AG09309 (cell line): ENCODE measurements around the gene FIBCD1.

Source experiments
- DNase-seq: peaks from one replicate; pipeline ENCODE4 v3.0.0-alpha.2; 2010; ENCODE audit warnings: low read depth
- H3K4me3 ChIP-seq: 2 replicates; pipeline ENCODE4 v1.5.1; 2011; ENCODE audit warnings: mild to moderate bottlenecking, low read depth, low read length, moderate library complexity; ENCODE audit not compliant: control insufficient read depth
- TF ChIP-seq, protein P1 (sequence below): IDR thresholded peaks from 2 replicates; pipeline ENCODE4 v1.5.1; 2011; ENCODE audit warnings: mild to moderate bottlenecking, low read depth, low read length, inconsistent platforms; ENCODE audit not compliant: insufficient read depth, control insufficient read depth; ENCODE audit errors: missing control alignments

FIBCD1 gene

DNA sequence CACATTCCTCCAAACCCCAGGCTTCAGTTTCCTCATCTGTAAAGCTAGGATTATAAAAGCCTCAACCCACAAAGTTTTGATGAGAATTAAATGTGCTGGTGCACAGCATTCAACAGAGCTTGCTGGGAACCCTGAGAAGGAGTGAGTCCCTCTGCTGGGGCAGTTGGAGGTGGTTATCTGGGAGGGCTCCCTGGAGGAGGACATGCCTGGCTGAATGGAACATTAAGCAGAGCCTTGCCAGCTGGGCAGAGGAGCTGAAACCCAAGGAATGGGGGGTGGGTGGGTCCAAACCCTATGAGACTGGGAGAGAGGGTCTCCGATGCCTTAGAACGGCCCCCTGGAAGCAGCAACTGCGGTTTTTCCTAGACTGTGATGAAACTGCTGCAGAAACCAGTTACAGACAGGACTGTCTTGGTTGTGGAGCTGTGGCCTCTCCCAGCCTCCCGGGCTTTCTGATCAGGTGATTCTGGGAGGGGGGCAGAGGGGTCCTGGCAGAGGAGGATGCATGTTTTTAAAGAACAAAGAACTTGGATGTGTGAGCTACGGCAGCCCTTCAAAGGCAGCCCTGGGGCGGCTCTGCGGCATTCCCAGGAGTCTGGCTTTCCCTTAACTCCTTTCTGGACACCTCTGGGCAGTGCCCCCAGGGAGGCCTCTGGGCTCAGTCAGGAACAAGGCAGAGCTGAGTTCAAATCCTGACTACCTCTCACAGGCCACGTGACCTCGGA lies 20.8 kb downstream of the FIBCD1 start:
- no peak overlapping the region for H3K4me3 ChIP-seq
- DNase-seq: no peak
- TF ChIP-seq, protein P1, sequence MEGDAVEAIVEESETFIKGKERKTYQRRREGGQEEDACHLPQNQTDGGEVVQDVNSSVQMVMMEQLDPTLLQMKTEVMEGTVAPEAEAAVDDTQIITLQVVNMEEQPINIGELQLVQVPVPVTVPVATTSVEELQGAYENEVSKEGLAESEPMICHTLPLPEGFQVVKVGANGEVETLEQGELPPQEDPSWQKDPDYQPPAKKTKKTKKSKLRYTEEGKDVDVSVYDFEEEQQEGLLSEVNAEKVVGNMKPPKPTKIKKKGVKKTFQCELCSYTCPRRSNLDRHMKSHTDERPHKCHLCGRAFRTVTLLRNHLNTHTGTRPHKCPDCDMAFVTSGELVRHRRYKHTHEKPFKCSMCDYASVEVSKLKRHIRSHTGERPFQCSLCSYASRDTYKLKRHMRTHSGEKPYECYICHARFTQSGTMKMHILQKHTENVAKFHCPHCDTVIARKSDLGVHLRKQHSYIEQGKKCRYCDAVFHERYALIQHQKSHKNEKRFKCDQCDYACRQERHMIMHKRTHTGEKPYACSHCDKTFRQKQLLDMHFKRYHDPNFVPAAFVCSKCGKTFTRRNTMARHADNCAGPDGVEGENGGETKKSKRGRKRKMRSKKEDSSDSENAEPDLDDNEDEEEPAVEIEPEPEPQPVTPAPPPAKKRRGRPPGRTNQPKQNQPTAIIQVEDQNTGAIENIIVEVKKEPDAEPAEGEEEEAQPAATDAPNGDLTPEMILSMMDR: no peak

DNA sequence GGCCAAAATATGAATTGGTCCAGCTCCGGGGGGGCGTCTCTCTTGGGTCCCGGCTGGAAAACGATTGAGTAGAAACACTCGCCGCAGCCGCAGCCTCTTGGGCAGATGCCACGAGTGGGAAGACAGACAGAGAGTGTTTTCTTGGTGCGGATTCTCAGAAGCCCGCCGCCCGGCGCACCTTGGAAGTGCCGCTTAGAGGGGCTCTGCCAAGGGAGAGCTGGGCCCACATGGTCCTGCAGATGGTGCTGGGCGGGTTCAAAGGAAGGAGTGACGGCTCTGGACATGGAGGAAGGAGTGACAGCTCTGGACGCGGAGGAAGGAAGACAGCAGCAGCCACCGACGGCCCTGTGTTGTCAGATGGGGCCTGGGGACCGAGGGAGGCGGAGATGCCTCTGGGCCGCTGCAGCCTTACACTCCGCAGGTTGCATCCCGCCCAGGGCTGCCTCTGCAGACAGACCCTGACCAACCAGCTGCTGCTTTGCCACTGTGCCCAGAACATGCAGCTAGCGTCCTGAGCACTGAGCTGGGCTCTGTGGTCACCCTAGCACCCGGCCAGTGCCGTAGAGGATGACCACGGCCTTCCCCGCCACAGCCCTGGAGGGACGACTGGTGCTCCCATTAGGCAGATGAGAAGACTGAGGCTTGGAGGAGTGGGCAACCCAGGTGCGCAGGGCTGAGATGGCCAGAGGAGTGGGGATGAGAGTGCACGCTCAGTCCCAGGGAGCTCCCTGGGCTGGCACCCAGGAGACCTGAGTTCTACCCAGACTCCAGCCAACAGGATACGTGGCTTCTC lies 21.7 kb downstream of the FIBCD1 start:
- TF ChIP-seq, protein P1: no peak
- no peak for DNase-seq
- no peak overlapping the region for H3K4me3 ChIP-seq

DNA sequence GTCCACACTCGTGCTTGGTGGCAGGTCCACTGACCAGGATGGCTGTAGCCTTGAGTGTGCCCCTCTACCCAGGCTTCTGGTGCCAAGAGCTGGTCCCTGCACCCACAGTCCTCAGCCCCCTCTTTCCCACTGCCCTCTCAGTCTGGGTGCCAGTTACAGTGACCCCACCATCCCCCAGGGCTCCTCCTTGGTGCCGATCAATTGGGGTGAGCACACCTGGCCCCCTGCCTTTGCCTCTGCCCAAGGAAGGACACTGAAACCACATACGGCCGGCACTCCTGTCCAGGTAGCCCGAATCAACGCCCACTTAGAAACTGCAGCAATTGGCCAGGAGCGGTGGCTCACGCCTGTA lies 24.0 kb downstream of the FIBCD1 start:
- TF ChIP-seq, protein P1: no peak
- no peak for DNase-seq

DNA sequence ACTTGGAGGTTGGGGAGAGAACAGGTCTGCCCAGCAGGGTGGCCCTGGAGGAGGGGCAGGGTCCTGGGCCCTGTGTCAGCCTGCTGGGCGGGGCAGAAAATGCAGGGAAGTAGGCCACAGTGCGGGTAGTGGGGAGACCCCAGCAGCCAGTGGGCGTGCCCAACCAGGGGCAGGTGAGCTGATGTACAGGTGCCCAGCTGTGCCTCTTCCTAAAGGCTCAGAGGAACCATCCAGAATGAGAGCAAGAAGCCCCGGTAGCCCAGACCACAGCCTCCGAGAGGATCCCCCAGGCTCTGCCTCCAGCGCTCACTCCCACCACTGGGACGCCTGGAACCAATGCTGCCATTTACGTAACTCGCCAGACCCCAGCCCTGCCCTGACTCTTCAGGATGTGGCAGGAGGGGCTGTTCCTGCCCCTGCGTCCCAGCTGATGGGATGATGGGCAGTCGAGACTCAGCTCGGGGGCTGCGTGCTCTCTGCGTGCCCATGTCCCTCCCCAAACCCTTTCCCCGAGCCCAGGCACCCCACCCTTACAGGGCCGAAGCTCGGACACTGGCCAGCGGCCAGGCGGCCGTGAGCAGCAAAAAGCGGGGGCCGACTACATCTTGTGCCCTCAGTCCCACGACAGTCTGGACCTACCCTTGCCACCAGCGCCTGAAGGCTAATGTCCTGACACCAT lies 24.5 kb downstream of the FIBCD1 start:
- DNase-seq: no peak
- no peak overlapping the region for H3K4me3 ChIP-seq
- TF ChIP-seq, protein P1: no peak

More for the DNA sequence above, 24.0 kb downstream of the FIBCD1 start:
- H3K4me3 ChIP-seq: no peak overlapping the region

DNA sequence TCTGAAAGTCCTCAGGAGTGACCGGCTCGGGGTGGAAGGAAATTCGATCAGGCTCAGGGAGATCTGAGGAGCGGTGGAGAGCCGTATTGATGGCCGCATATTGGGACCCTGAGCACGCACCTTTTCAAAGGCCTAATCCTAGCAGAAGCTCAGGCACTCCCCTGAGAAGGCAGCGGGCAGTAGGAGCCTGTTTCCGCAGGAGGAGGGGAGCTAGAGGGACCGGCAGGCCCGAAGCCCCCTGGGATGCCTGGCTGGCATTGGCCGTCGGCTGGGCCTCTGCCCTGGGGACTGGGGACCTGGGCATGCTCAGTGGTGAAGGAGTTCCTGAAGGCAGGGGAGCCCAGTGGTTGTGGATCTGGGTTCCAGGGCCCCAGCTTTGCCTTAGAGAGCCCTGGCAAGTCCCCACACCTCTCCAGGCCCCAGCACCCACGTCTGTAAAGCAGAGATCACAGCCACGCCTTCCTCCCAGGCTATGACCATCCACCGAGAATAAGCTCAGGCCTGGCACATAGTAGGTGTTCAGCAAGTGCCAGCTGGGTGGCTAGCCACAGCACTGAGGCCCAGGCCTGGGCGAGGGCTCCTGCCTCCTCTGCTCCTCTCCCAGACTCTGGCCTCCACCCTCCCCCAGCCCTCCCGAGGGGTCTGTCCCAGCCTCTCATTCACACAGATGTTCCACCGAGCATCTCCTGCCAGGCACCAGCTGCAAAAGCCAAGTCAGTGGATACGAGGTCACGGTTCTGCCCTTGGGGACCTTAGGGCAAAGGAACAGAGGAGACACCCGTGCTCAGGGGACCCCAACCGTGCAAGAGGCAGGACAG lies 25.2 kb downstream of the FIBCD1 start:
- H3K4me3 ChIP-seq: no peak overlapping the region
- DNase-seq: no peak
- TF ChIP-seq, protein P1: no peak
